NCI-H2081 (cell line): ENCODE measurements around the gene DCLK1.
A peak's percentile ranks its signal among the peaks of the same experiment; 100 is the strongest.
"Not testable (repeated sequence)": the region's sequence is repeated elsewhere in the genome, so short reads cannot be mapped to it uniquely, and the experiment has no call there.

Experiments used
- DNase-seq, 2 experiments: peaks; one replicate each; lab custom pipeline; 2025; lab: John Stamatoyannopoulos, UW

DCLK1 gene

DNA sequence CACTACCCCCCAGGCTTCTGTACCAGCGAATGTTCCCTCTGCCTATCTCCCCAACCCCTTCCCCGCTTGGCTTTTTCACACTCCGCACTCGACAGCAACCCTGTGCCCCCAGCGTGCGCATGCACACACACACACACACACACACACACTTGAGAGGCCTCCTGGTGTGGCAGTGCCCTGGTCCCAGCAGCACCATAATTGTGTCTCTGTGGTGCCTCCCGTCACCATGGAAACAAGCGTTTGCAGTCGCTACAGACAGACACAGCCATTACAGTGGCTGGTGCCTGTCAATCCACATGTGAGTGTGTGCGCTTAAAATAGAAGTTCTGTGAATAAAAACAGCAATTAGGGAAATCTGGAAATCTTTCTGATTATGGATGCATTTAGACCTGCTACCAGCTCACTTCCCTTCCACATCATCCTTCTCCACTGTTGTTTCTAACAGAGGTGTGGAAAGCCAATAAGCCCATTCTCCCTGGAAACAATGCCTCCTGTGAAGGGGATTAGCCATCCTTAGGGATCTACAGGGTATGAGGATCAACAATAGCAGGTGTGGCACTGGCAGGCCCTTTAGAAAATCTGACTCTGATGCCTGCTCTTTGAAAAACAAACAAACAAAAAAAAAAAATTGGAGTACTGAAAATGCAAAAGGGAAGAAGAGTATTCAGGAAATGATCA, 146.3 kb downstream of the DCLK1 start:
- peak; percentile 91 to 97 for DNase-seq

DNA sequence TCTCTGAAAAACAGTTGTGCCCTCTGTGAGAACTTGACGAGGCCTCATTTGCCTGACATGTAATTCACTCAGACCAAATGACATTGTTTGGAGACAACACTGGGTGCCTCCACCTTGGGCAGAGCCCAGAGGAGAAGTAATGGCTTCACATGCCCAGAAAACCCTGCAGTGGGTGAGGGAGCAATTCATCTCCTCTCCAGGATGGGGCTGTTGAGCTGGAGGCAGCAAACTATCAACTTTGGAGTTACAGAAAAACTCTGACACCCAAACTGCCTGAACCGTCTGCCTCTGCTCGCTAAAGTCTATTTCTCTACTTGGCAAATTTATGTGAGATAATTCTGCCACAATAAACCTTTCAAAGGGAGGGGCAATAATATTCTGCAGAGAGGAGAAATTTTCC, 146.9 kb downstream of the DCLK1 start:
- peak; percentile 15 to 21 for DNase-seq

DNA sequence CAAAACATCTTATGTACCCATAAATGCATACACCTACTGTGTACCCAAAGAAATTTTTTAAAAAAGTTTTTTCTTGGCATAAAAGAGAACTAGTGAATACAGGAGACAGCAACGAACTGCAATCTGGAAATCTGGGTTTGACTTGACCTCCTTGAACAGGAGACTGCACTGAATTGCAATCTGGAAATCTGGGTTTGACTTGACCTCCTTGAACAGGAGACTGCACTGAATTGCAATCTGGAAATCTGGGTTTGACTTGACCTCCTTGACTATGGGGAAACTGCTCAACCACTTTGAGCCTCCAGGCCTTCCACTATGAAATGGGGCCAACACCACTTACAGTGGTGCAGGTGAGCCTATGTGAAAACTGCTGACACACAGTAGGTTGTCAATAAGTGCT, 147.5 kb downstream of the DCLK1 start:
- DNase-seq, result not testable (repeated sequence)

DNA sequence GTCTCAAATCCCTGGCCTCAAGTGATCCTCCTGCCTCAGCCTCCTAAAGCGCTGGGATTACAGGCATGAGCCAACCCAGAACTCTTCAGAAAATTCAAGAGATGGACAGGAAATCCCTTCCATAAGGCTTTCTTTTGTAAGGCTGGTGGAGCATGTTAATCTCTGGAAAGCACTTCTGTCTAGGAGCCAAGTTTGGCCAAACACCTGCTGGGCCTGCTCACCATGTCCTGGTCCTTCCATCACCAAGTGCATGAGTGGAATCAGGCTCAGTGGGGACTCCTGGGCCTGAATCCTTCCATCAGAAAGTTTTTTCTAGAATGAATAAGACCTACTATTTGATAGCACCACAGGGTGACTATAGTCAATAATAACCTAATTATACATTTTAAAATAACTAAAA, 148.0 kb downstream of the DCLK1 start:
- DNase-seq, result peak in 1 of 2 experiments; percentile 56

DNA sequence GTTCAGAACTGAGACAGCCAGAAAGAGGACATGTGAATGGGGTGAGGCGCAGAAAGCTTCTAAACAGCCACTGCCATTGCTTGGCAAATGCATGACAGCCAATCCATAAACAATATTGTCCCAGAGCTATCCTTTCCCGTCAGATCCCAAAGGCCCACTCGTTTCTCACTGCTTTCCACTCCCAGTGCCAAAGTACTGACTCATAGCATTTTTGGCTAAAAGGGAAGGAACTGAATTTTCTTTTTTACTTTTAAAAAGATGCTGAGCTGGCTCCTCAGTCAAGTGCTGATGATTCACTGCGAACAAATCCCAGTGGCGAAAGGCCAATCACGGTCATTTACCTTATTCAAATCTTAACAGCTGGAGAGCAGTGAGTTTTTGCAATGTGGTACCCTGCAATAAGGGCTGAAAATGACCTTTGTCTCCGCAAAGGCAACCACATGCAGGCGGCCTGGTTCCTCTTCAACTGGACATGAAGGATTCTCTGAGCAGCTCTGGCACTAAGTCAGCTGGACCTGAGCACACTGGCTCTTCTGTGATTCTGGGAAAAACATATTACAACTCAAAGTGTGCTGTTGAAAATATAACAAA, 151.7 kb downstream of the DCLK1 start:
- DNase-seq, result peak in 1 of 2 experiments; percentile 8

DNA sequence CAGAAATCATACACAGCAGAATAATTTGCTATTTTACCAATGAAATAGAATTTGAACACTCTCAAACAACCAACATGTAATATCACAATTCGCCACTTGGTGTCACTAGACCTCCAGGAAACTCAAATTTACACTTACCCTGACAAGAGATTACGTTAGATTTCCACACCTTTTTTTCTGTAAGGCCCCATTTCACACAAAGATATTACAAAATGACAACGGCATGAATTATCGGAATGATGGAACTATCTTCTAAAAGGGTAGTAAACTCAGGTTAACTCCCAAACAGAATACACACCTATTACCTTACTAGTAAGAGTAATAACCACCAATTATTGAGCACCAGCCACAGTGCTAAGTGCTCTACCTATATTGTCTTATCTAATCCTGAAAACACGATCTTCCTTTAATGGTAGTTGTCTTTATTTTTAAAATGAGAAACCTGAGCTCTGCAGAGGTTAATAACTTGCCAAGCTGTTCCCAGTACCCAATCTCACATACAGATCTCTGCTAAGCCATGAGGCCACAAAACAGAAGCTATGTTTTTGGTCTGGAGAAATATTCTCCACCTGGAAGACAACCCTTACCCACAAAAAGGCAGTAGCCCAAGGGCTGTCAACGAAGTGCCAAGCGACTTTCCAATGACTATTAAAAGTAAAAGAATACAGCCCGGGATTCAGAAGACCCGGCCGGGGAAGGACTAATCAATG, 152.4 kb downstream of the DCLK1 start:
- DNase-seq, result peak; percentile 44 to 74

DNA sequence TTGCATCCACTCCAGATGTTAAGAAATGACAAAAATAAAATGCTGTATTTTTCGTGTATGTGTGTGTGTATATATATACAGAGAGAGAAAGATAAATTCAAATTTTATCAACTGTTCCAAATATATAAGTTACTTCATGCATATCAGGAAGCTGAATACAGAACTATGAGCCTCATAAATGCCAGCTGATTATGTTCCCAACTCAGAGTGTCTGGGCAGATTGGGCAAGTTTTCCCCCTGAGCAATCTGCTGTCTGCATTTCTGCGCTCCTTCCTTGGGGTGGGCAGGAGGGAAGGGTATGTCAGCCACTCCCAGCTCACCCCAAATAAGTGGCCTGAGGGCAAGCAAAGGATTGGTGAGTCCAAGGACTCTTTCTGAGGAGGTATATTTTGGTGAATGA, 154.1 kb downstream of the DCLK1 start:
- DNase-seq, result no peak

DNA sequence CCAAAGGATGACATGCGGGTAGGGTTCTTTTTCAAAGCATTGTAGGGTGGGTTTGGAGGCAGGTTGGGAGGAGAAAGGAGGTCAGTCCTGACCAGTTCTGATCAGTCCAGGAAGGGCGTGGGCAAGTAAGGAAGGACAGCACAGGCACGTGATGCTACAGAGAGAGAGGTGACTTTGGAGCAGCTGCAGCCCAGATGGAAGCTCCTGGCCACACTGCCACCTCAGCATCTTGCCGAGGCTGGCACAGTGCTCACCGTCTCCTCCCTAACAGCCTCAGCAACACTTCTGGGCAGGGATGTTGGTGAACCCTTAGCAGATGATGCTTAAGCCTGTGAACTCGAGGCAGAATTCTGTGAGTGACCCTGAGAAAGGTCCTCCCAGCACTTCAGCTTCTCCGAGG, 155.1 kb downstream of the DCLK1 start:
- no peak for DNase-seq

DNA sequence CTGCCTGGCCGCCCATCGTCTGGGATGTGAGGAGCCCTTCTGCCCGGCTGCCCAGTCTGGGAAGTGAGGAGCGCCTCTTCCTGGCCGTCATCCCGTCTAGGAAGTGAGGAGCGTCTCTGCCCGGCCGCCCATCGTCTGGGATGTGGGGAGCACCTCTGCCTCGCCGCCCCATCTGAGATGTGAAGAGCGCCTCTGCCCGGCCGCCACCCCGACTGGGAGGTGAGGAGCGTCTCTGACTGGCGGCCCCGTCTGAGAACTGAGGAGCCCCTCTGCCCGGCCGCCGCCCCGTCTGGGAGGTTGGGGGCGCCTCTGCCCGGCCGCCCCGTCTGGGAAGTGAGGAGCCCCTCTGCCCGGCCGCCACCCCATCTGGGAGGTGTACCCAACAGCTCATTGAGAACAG, 164.2 kb downstream of the DCLK1 start:
- DNase-seq, result not testable (repeated sequence)

DNA sequence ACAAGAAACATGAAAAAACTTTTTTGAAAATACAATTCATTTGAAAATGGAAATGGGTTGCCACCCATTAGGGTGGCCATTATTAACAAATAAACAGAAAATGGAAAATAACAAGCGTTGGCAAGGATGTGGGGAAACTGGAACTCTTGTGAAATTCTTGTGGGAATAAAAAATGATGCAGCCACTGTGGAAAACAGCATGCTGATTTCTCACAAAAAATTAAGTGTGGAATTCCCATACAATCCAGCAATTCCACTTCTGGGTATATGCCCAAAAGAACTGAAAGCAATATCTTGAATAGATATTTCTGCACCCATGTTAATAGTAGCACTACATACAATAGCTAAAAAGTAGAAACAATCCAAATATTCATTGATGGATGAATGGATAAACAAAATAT, 165.2 kb downstream of the DCLK1 start:
- DNase-seq, result no peak

DNA sequence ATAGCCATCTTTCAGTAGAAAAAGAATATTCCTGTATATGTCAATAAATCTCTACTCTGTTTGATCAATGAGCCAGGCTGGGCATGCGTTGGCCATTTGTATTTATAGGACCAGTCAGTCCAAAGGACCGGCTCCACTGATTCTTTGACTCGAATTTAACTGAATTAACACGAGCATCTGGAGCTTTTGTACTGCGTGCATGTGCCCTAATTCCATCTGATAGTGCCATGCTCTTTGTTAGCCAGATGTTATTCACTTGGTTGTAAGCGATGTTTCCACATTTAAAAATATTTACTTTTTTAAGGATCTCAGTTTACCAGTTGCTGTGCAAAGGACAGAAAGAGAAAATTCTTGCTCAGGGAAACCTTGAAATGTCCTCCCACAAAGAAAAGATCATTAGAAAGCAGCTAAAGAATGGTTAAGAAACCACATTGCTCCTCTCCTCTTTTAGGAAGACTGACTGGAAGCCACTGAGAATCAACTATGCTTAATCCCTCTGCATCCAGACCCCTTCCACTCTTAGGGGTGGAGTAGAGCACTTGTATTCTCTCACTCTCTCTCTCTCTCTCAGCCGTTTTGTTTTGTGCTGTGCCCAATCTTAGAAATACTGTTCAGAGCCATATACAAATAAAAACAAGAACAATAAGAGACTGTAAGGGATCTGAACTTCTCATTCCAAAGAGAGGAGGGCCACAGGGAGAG, 165.8 kb downstream of the DCLK1 start:
- DNase-seq, result no peak

DNA sequence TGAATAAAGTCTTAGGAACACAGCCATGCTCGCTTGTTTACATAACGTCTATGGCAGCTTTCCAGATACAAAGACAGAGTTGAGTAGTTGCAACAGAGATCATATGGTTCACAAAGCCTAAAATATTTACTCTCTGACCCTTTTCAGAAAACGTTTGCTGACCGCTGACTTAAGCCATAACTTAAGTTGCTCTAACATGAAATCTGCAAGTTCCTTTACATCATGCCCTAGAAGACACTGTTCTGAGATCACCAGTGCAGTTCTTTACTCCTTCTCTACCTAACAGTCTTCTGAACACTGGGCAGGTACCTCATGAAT, 166.4 kb downstream of the DCLK1 start:
- DNase-seq, result no peak

DNA sequence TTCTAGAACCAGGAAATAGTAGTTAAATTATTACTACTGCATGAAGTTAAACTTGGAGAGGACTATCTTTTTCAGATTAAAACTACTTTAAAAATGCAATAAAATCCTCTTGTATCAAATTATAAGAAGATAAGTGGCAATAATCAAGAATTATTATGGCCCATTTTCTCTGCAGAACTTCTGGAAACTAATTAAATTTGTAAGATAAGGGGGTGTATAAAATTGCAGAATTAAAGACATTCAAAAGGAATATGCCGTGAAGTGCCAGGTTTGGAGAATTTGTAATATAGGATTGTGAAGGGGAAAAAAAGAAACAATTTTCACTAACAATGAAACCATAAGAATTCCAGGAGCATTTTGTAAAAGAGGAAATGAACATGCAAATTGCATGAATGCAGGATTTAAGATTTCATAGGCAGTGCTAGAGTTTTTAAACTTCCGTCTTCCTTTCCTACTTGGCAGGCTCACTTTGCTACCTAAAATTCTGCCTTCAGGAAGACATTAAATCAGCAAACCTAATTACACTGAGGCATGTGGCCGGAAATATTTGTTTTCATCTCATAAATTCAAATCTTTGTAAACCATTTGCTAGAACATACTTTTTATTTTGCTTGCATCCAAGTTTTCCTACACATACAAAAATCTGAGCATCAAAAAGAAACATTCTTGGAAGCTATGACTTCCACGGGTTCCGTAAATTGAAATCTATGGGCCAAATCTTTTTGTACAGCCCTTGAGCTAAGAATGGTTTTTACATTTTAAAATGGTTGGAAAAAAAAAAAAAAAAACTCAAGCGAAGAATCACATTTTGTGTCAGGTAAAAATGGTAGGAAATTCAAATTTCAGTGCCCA, 166.9 kb downstream of the DCLK1 start:
- no peak for DNase-seq

DNA sequence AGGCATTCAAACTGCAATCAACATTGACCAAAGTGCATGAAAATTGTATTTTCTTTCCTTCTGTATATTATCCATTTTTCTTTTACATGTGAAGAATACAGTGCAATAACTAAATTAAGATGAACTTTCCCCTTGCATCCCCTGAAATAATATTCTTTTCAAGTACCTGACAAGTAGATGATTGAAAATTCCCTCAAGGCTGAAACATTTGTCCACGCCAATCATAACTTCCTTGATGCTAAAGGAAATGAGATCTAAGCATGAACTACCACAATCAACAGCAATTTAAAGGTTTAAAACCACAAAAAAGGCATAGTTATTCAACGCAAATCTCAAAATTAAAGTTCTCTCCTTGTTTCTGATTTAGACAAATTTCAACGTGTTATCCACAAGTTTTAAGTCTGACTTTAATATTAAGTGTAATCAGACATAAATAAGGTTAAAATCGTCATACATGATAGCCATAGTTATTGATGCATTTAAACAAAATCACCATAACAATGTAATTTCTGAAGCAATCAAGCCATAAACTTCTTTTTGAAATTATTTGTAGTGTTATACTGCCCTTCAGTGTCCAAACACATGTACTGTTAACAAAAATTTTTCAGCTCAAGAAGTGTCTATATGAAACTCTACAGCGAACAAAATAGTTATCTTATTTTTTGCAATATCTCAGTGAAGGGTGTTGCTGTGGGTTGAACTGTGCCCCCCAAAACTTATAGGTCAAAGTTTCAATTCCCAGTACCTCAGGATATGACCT, 169.5 kb downstream of the DCLK1 start:
- no peak for DNase-seq

DNA sequence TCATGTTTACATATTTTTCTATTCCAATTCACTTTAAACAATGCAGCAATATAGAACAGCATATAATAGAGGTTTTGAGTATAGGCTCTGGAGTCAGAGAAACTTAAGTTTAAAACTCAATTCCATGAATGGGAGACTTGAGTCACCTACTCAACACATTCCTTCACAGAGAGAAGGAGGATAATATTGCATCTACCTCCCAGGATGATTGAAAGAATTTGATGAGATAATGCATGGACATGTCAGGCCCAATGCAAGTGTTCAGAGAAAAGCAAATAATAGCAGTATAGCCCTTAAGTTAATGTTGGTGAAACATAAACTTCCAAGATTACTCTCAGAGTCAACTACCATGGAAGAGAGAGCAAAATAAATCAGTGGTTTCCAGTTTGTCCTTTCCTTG, 170.2 kb downstream of the DCLK1 start:
- DNase-seq, result no peak

DNA sequence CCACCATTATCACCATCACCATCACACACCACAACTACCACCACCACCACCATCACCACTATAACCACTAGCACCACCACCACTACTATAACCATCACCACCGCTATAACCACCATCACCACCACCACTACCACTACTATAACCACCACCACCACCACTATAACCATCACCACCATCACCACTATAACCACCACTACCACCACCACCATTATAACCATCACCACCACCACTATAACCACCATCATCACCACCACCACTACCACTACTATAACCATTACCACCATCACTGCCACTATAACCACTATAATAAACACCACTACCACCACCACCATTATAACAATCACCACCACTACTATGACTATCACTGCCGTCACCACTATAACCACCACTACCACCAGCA, 173.2 kb downstream of the DCLK1 start:
- DNase-seq, result no peak

DNA sequence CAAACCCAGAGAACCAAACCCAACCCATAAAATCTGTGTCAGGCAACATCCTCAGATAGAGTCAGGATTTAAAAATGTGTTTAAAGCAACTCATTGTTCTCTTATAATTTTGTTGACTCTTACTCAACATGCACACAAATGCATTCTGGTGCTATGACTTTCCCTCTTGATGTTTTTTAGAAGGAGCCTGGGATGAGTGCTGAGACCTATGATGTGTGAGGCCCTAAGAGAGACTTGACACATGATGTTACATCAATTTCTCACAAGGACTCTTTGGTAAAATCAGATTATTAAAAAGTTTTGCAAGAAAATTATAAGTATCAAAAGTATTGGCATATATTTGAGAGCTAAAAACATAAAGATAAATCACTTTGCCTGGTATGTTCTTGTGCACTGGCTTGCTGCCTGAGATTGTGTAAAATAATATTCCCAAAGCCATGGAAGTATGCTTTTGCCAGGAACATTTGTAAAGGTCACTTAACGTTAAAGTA, 173.9 kb downstream of the DCLK1 start:
- DNase-seq, result no peak

DNA sequence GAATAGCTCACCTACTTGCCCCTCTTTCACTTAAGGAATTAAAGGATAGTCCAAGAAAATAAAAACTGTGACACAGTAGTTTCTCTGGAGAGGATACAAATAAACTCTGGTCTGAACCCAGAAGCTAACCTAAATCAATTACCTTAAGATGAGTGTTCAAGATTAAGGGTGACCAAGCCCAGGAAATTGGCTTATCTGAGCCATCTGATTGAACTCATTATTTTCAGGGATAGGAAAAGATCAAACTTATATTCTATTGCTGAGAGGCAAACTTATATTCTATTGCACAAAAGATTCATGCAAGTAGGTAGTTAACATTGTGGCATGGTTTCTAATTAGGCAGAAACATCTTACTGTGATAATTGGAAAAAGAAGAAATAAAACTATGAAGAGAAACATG, 175.1 kb downstream of the DCLK1 start:
- no peak for DNase-seq

DNA sequence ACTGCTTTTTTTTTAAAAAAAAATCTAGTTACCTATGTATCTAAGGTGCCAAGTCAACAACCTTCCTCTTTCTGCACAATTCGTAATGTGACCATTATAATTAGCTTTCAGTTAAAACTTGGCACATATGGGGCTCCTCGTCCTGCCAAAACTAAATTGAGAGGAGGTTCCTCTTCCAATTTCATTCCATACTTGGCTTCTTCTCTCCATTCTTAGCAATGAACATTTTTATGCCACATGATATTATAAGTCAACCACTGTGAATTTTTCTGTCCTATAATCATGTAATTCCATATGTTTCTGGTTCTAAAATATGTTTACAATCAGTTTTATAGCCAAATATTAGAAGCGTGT, 177.0 kb downstream of the DCLK1 start:
- DNase-seq, result peak; percentile 4 to 75

DNA sequence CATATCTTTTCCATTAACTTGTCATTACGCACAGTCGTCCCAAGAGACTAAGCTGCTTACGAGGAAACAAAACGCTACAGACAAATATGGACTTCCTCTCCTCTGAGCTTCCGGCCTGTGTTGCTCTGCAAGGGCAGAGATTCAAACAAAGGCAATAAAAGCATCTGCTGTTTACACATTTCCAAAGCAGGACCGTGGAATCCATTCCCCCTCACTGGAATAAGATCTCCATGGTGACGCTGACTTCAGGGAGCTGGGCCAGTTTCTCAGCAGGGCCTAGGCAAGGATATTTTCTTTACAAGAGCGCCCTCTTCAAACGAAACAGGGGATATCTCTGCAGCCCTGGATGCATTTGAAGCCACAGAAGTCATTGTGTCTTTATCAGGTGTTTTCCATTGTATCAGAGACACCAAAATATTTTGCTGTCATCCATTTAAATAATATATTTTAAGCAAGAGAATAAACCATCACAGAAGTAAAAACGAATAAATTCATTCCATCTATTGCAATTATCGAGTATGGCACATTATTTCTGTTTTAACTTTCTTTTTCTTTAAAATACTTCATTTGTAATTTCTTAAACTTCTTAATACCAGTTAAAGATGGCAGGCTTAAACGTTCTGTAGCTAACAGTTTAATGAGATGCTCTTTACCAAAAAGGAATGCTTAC, 177.5 kb downstream of the DCLK1 start:
- peak; percentile 93 to 97 for DNase-seq

DNA sequence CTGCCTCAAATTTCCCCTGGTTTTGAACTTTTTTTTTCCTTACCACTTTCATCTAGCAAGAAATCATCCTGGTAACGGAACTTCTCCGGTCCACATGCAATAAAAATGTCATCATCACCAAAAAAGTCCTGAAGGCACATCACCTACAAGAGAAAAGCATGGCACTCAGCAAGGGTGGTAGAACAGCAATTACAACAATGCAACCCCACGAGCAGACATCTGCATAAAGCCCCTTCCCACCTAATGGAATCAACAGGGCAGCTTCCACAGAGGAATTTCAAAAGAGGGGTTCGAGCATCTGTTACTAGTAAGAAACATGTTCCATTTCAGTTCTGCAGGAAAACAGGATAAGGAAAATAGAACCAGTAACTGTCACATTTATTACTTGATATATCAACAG, 183.9 kb downstream of the DCLK1 start:
- no peak for DNase-seq
